NOMO-1 (cell line): ENCODE results near the gene TM7SF3.
"Not testable (repeated sequence)": the region's sequence is repeated elsewhere in the genome, so short reads cannot be mapped to it uniquely, and the experiment has no call there.

ENCODE experiments used
- DNase-seq, 2 experiments: peaks; one replicate each; lab custom pipeline; 2025; ENCODE audit not compliant: unreplicated experiment in 2 of 2; lab: John Stamatoyannopoulos, UW

TM7SF3 gene

DNA sequence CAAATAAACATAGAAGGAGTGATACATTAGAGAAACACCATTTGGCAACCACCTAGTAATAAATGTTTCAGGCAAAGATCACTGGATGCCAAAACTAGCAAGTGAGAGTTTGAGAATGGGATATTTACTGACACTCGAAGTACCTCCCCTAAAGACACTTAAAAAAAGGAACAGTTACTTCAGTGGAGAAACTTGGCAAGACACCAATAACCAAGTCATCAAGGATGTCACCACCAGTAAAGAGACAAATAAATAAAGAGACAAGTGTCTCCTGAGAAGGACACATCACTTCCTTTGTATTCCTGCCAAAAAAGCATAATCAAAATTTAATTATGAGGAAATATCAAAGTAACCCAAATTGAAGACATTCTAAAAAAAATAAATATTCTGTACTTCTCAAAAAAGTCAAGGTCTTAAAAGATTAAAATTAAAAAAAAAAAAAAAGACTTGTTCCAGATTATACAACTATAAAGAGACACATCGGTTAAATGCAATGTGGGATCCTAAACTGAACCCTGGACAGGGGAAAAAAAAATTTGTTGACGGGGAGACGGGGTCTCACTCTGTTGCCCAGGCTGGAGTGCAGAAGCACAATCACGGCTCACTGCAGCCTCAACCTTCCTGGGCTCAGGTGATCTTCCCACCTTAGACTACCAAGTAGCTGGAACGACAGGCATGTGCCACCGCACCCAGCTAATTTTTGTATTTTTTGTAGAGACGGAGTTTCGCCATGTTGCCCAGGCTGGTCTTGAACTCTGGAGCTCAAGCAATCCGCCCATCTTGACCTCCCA lies 26.4 kb downstream of the TM7SF3 start:
- peak; percentile 11 to 42 for DNase-seq

DNA sequence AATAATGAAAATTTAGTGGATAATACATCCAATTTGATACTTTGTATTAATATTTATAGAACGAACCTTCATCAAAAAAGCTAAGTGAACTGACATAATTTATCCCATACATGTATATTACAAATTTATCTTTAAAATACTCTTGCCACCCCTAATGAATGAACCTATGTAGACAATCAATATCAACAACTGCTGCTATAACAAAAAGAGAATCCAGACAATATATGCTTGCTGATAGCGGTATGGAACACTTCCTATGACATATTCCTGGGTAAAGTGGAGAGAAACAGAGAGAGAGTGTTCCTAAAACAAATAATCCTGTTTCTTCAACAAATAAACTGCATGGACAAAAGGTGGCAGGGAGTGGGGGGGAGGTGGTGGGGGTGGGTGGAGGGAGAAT lies 31.3 kb downstream of the TM7SF3 start:
- no peak for DNase-seq

DNA sequence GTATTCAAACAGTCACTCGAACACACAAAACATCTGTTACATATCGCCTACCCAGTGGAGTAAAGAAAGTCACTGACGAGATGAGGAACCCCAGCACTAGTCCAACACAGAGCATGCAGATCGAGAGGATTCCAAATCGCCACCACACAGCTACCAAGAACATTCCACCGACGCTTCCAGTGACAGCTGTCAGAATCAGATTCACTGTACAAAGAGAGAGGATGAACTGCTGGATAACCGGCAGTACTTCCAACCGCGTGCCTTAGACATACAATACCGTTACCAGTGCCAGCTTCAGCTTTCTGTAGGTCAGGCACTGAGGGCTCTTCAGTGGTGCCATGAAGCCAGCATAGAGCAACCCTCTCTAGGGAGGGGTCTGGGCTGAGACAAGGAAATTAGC lies 34.5 kb downstream of the TM7SF3 start:
- DNase-seq, result no peak

DNA sequence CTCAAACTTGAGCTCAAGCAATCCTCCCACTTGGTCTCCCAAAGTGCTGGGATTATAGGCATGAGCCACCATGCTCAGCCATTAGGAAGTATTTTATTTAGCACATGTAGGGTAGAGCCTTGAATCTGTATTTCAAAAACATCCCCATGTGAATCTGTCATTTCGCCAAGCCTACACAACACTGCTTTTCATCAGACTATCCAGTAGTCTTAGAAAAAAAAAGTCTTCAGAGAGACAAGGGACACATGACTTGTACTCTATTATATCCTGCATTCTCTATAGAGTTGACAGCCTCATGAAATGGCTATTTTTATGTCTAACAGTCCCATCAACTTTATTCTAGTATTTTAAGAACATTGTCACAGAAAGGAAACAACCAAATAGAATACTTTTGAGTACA lies 35.4 kb downstream of the TM7SF3 start:
- no peak for DNase-seq

DNA sequence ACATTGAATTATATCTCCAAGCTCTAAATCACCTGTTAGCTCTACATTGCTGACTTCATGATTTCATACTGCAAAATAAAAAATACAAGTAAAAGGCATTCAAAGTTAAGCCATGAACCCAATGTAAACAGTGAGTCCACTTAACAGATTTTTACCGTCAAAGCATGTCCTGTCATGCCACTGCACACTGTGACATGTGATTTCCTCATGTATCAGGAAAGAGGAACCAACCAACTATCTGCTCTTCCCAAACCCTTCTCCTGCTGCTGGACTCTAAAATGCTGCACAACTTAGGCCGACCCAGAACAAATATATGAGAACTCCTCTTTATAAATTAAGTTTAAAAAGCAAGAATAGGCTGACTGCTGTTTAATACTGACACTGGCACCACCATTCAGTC lies 37.5 kb downstream of the TM7SF3 start:
- DNase-seq, result no peak

DNA sequence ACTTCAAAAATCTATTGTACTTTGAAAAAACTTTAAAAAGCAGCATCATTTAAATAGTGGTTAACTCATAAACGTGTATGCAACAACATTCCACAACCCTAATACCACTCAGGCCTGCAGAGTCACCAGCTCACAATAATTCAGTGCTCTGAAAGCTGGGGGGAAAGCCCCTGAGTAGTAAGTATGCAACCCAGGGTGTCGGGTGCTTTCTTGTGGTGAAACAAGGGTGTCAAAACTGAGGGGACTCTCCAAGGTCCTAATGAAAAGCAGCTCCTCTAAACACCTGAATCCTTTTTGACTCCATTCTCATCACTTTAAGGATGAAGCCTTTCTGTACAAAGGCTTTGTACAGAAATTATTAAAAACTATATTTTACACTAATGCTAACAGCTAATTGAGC lies 42.2 kb downstream of the TM7SF3 start:
- DNase-seq, result no peak

DNA sequence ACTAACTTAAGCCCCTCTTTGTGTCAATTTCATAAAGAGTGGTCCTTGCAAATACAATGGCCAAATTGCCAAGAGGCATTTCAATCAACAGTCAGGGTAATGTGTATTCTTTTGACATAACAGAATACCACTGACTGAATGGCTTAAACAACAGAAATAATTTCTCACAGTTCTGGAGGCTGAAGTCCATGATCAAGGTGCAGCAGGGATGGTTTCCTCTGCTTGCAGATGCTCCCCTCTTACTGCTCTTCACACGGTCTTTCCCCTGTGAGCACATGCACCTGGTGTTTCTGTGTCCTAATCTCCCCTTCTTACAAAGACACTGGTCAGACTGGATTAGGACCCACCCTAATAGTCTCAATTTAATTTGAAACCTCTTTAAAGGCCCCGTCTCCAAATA lies 44.0 kb downstream of the TM7SF3 start:
- no peak for DNase-seq

DNA sequence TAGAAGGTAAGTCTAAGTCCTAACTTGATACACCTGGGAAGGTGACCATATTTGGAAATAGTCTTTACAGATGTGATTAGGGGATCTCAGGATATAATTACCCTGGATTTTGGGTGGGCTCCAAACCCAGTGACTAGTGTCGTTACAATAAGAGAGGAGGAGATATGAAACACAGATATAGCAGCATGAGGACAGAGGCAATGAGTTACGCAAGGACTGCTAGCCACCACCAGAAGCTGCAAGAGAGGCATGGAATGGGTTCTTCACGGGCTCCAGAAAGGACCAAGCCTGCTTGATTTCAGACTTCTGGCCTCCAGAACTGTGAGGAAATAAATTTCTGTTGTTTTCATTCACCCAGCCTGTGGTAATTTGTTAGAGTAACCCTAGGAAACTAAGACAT lies 47.3 kb downstream of the TM7SF3 start:
- DNase-seq, result no peak

DNA sequence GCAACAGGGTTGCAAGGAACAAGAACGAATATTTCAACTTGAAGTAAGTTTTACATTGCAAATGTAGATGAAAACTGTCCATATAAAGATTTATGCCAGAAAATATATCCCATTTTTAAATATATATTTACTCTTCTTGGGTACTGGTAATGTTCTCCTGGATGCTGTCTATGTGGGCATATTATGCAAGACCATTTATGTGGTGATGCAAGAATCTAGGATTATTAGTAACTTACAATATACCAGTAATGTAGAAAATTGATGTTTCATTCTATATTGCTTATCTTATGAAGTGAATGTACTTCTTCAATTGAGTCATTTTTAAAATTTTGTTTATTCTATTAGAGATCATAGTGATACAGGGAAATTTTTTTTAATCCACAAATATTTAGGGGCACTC lies 50.8 kb downstream of the TM7SF3 start:
- peak in 1 of 2 experiments; percentile 5 for DNase-seq

DNA sequence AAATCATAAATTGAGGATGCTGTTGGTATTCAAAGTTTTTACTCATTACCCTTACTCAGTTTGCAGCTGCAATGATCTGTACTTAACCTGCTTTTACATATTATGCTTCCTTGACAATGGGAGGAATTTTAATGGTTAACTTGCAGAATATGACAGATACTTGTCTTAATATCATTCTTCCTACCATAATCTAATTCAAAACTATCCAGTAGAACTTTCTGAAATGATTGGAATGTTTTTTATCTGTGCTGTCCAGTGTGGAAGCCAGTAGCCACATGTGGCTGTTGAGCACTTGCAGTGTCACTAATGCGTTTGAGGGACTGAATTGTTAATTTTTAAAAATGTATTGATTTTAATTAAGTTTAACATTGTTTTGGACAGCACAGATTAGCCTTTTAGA lies 52.4 kb downstream of the TM7SF3 start:
- no peak for DNase-seq

DNA sequence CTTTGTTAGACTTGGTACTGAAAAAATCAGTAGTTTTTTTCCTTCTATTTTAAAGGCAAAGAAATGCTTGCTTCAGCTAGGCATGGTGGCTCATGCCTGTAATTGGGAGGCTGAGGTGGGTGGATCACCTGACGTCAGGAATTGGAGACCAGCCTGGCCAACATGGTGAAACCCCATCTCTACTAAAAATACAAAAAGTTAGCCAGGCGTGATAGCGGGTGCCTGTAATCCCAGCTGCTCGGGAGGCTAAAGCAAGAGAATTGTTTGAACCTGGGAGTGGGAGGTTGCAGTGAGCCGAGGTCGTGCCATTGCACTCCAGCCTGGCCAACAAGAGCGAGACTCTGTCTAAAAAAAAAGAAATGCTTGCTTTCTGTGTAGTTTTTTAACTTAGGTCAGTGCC lies 52.8 kb downstream of the TM7SF3 start:
- DNase-seq, result not testable (repeated sequence)

DNA sequence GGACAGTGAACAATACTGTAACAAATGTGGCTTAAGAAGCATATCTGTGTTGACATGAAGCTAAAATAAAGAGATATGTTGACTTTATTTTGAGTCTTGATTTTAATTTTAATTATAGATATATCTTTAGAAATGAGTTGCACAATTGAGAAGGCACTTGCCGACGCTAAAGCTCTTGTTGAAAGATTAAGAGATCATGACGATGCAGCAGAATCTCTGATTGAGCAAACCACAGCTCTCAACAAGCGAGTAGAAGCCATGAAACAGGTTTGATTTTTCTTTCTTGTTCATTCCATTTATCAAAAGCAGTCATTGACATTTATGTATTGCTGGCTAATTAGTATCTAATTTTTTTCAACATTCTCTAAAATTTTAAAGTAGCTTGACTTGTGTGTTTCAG lies 60.2 kb downstream of the TM7SF3 start:
- peak in 1 of 2 experiments; percentile 55 for DNase-seq

DNA sequence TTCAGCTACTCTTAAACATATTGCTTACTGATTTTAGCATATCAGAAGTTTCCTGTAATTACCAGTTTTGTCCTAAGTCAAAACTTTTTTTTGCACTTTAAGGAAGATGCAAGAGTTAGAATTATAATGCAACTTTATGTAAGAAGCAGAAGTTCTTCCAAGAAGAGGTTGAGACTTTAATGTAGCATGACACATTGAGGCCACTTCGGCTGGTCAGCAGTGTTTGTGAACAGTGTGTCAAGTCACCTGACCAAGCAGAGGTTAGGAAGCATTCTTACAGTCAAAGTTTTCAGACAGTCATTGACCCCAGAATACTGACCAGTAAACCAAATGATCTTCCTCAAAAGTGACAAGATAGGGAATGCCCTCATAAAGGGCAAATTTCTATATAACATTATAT lies 60.7 kb downstream of the TM7SF3 start:
- peak; percentile 21 to 72 for DNase-seq

DNA sequence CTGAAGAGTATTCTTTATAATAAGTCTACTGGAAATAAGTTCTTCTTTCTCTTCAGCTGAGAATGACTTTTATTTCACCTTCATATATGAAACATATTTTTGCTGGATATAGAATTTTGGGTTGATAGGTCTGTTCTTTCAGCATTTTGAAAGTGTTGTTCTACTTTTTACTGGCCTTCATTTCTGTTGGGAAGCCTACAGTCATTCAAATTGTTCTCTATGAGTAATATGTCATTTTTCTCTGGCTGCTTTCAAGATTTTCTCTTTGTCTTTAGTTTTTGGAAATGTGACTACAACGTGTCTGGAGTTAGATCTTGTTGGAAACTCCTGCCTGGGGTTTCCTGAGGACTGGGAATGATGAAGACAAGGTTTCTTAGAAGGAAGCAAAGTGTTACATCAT lies 65.9 kb downstream of the TM7SF3 start:
- no peak for DNase-seq

DNA sequence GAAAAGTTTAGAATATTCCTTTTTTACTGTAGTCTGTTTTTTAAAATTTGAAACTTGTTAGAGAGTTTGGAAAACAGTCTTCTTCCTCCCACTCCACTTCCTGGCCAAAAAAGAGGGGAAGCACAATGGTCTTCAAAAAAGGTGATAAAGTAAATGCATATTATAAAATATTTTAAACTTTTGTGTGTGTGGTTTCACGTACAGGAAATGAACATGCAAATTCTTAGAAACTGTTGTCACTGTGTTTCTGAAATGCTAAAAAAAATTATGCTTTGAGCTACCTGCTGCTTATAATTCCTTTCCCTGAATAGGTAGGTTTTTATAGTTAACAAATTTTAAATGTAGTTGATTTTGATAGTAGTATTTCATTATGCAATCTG lies 73.0 kb downstream of the TM7SF3 start:
- no peak for DNase-seq

DNA sequence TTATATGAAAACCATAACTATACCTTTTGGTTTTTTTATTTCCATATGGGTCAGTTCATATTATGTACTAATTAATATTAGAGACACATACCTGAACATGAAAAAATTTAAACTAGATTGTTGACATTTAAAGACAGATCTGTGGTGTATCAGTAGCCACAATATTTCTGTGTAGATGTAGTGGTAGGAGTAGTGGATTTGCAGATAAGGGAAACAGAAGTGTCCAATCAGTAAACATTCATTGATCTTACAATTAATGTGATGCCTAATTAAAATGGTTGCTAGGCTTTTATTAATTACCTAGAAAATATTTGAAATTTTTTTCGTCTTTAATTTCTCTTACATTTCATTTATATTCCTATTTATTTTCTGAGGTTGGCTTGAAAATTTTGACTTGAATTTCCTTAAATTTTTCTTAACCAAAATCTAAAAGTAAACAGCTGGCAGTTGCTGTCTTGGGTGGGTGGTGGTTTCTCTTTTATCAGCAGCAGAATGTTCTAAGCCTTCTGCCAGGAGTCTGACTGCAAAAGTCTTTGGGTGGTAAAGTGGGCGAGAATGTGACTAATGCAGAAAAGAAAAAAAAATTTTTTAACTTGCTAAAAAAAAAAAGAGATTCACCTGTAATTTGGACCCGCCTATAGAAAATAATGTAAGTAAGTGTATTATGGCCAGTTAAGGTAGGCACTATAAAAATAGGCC lies 73.5 kb downstream of the TM7SF3 start:
- no peak for DNase-seq

DNA sequence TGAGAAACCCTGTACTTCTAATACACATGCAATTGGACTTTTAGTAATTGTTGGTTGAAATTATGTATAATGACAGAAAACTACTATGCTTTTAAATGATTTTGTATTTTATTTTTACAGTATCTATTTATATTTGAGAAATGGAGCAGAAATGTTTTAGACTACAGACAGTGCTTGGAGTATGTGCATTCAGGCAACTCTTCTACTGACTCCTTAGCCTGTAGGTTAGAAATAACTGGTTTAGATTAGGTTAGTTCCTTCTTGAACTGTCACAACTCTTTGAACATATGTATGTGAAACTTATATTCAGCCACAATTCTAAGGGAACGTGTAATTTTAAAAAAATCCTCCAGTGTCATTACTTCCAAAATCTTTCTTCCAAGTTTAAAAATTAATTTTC lies 74.2 kb downstream of the TM7SF3 start:
- peak in 1 of 2 experiments; percentile 28 for DNase-seq

DNA sequence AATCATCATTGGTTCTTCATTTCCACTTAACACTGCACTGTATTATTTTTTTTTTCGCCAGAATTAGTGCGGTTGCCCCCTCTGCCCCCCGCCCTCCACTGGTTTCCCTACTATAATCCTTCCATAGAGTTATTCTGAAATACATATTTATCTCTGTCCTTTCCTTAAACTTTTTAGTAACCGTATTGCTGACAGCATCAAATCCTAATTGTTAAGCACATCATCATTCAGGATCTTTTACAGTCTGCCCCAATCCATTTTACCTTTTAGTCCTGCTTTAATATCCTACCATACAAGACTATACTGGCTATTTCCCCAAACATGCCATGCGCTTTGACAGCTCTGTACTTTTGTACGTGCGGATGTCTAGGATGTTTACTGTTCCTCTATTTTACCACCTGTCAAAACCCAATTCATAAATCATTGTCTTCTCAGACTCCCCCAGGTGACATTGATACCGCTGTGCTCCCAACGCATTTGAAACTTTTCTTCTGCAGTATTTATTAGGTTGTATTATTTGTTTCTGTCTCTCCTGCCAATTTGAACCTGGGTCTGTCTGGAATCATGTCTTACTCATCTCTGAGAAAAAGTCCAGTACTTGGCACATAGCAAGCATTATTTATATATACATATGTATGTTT lies 74.9 kb downstream of the TM7SF3 start:
- peak in 1 of 2 experiments; percentile 17 for DNase-seq

DNA sequence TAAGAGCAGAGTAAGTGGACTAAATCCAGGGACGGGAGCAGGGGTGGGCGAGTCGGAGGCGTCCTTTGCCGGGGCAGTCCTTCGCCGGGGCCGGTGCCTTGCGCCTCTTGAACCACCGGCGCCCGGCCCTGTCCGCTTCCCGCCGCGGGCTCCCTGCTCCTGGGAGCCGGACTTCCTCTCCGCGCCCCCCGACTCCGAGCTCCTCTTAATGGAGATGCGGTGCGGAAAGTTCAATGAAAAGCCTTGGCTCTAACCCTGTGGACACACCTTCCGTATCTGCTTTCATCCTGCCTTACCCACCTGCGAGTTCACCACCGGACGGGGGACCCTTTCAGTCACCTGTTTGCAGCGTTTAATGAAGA lies 75.5 kb downstream of the TM7SF3 start:
- no peak for DNase-seq

DNA sequence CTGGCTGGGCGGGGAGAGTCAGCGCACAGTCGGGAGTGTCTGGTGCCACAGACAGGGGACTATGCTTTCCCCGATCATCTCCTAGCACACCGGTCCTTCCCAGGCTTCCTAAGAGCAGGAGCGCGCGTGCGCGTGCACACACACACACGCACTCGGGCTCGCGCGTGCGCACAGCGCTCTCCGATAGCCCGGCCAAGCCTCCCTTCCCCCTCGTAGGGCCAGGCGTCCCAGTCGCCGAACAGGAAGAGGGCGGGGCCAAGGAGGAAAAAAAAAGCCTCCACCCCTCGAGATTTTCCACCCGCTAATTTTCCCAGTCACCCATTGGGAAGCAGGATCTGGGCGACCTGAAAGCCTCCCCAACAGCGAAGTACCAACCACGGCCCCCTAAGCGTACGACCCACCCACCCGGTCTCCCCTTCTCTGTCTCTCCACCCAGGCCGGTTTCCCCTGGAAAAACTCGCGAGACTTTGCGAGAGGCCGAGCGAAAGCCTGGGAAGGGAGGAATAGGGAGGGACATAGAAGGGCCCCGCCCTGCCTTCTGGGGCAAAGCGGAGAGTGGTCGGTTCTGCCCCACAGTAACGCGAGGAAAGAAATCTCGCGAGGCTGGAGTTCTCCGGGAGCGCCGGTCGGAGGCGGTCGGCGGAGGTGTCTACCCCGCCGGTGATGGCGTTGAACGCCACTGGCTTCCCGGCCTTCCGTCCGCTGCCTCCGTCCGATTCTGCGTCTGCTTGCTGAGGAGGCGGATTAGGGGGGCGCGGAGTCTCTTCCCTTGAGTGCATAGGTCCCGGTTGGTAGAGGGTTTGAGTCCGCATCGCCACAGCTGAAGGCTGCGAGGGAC lies 76.1 kb downstream of the TM7SF3 start, which contains the start of the genes FGFR1OP2 and INTS13:
Gene FGFR1OP2, plus strand, starts transcription at position 608 of the 838 bp plus-strand sequence. CDS start 15,689 bp downstream, outside the sequence.
Gene INTS13, minus strand, starts transcription at position 119 of the 838 bp plus-strand sequence. CDS start 1,178 bp downstream, outside the sequence.
- peak; percentile 97 to 98 for DNase-seq

DNA sequence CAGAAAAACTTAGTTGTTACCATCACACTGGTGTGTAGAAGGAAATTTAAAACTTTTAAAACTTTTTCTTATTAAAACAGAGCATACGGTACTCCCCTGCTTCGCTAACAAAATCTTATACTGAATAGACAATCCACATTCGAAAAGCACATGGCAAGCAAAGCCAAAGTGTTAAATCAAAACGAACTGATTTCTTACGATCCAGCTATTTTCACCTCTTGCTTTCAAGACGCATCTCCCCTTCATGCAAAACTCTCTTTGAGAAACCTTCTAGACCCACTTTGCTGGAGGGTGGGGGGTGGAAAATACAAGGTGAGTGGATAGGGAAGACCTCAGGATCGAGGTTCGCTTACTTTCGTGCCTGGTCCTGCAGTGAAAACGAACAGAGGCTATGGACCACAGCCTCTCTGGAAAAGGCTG lies 76.7 kb downstream of the TM7SF3 start:
- DNase-seq, result no peak
